Measurements from ENCODE around the gene TMEM132C. TPM values are rescaled to one million over a fixed set of nuclear protein-coding genes. Genes with fewer than 3 reads are reported as not detected.

TMEM132C gene
- total RNA-seq, 2 experiments from 2014 or later, result not detected

DNA sequence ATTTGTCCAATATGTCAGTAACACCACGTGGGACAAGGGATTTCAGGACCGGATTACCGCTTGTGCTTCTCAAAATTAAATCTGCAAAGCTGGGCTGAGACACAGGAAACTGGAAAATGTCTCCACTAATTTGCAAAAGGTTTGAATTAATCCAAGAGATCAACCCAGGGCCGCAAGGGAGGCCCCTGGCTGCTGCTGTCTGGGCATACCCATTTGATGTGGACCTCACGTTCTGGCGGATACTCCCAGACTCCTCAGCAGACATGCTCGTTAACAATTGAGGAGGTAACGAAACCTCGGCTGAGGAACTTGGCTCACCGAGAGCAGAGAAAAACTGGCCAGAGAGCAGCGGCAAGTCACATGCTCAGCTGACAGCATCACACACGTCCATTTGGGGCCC is 376.2 kb downstream of the TMEM132C start:
- CTCF ChIA-PET, result no interaction called here
- POLR2A ChIA-PET, result no interaction called here

DNA sequence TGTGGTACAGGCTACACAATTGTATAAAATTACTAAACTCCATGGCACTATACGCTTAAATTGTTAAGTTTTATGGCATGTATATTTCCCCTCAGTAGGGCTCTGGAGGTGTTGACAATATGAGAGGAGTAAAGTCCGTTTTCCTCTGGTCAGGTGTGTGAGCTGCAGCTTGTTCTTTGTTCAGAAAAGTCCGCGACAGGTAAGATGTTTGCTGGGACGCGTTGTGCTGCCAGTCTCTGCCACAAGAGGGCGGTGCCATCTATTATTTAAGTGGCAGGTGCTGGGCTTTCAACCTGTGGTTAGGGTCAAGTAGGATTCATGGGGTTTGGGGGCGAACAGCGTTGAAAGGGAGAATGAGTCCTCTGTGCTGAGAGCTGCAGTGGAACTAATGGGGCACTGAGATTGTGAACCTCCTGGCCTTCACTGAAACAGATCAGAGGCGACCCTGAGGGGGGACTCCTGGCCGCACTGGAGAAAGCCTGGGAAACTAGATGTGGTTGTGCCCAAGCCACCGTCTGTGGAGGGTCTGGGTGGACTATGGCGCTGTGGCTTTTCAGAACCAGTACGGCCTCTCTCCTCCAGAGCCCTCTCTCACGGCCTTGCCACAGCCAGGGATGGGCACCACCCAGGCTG is 377.8 kb downstream of the TMEM132C start:
- ChIA-PET CTCF (interaction anchor here (1.4 kb wide), 1 partner anchor 9 kb away, joined by 3 read pairs; no protein-coding TSS in a partner anchor), POLR2A (no interaction called here)

DNA sequence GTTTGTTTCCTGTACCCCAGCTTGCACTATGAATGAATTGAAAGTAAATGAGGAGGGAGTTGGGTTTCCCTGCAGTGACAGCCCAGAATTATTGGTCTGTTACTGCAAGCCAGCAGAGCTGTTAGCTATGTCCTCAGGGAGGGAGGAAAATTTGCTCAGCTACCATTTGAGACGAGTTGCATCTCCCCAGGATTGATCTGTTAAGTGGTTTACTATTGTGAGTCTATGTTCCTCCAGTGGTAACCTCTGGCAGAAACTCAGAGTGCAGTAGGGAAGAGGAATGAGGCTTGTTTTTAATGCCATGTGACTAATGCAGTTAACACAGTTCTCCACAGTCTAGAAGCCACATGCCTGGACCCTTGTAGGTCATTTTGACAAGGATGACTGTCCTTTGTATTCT is 382.9 kb downstream of the TMEM132C start:
- POLR2A ChIA-PET, result no interaction called here
- CTCF ChIA-PET, result no interaction called here

DNA sequence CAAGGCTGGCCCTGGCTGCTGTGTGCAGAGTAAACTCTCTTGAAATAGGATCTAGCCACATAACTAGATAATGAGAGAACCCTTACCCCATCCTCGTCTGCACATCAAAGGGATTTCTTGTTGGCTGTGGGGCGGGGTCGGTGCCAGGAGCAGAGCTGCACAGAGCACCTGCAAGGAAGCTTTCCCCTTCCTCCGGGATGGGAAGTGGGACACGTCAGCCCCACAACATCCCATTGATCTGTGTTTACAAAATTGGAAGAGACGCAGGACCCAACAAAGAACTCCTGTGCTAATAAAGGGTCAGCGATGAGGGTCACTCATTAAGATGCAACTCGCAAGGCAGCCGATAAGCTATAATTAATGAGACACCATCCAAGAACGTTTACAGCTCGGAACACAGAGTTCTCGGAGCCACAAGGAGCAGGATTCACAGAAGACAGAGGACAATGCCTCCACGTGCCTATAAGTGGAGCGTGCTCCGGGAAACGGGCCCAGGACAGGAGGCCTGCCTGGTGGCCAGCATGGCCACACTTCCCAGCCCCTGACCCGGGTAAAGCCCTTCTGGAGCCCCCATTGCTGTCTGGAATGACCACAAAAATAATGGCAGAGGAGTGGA is 385.3 kb downstream of the TMEM132C start:
- POLR2A ChIA-PET, result no interaction called here
- CTCF ChIA-PET, result no interaction called here

DNA sequence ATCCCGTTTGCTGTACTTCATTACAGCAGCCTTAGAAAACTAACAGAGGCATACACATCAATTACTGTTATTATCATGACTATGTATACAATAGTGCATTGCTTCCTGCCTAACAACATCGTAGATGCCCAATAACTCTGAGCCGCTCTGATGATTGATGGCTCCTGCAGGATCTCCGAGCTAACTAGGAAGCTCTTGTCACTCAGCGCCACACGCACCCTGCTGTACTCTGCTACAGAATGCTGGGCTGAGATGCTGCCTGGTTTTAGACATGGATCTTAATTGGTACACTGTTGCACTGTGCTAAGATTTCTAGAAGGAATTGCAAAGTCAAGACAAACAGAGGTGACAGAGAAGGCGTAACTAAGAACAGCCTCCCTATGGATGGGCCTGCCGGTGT is 387.5 kb downstream of the TMEM132C start:
- ChIA-PET POLR2A (no interaction called here), CTCF (no interaction called here)

DNA sequence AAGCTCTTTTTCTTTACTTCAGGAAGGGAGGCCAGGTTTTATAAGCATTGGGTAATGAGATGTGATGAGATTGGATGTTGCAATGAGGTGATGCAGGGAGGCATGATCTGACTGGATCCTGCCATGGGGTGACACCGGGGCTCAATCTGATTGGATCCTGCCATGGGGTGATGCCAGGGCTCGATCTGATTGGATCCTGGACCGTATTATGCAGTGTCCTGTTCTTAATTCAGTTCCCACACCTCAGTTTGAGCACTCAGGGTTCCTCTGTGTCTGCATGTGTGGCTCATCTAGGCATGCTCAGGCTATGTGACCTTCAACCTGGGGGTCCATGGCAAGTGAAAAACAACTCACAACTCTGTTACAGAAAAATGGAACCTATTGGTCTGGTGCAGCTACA is 390.4 kb downstream of the TMEM132C start:
- CTCF ChIA-PET, result no interaction called here
- POLR2A ChIA-PET, result no interaction called here

DNA sequence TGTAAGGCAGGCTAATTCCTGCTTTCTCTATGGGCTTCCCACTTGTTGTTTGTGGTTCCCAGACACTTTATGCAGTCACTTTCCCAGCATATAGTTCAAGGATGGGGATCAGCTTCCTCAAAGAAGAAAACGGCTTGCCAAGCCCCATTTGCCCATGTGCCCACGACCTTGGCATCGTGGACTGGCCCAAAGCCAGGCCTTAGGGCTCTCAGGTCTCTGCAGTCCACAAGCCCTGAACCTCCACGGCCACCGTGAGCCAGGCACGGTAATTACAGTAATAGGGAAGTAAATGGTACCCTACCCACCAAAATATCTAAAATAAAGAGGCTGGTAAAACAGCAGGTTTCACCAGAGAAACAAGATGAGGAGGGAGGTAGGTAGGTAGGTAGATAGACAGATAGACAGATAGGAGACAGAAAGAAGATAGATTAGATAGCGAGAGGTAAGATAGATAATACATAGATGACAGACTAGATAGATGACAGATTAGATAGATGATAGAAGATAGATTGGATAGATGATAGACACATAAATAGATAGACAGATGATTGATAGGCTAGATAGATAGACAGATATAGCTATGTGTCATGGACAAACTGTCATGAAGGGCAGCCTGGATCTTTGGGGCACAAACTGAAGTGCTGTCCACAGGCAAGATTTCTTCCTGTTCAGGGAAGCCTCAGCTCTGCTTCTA is 393.7 kb downstream of the TMEM132C start:
- ChIA-PET CTCF (no interaction called here), POLR2A (no interaction called here)

DNA sequence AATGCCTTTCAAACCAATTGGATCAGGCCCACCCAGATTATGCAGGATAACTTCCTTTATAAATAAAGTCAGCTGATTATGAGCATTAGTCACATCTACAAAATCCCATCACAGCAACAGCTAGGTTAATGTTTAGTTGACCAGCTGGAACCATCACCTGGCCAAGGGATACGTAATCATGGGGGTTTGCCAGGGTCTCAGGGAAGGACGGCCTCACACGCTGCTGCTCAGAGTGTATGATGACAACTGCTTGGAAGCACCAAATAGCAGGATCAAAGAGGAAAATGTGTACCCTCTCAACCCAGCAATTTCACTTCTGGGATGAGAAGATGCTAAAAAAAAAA is 394.2 kb downstream of the TMEM132C start:
- CTCF ChIA-PET, result no interaction called here
- POLR2A ChIA-PET, result no interaction called here

DNA sequence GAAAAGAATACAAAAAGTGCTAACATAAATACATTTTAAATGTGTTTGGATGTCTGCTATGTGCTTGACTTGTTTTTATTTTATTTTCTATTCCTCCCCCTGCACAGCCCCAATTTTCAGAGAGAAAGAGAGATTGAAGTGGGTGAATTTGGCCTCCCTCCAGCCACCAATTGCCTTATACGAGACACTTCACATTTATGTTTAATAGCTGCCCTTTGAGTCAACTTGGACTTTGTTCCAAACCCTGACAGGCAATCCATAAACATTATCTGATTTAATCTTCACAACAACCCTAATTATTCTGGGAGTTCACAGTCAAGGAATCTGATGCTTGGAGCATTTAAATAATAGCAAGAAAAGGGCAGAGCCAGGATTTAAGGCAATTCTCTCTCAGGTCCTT is 395.1 kb downstream of the TMEM132C start:
- ChIA-PET CTCF (no interaction called here), POLR2A (no interaction called here)

DNA sequence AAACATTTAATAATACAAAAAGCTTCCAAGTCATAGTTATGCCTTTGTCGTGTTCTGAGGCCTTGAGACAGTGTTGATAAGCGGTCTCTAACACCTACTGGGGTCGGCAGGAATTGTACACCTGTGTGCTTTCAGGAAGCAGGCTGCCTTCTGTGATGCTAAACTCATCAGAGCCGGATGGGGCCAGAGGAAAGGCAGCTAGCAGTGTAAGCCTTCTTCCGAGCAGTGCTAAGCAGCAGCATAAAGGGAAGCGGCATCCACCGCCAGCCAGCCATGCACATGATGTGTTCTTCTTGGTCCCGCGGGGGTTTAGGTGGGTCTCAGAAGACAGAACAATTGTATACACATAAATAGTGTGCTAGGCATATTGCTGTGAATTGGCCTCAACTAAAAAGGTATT is 397.5 kb downstream of the TMEM132C start:
- CTCF ChIA-PET, result no interaction called here
- POLR2A ChIA-PET, result no interaction called here

DNA sequence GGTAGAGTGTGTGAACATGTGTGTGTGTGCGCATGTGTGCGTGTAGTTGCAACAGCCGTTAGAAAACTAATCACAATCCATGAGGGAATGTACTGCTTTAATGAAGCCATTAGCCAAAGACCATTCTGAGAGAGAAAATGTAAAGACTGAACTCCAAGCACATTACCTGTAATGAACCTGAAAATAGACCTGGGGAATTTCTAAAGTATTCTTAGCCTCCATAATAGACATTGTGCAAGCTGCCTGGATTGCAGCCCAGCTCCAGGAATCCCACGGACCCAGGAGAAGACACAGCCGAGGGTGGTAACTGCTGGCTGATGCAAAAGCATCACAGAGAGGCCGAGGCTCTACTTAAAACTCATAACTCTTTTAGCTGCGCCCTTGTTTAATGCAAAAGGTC is 400.2 kb downstream of the TMEM132C start:
- POLR2A ChIA-PET, result no interaction called here
- CTCF ChIA-PET, result no interaction called here

DNA sequence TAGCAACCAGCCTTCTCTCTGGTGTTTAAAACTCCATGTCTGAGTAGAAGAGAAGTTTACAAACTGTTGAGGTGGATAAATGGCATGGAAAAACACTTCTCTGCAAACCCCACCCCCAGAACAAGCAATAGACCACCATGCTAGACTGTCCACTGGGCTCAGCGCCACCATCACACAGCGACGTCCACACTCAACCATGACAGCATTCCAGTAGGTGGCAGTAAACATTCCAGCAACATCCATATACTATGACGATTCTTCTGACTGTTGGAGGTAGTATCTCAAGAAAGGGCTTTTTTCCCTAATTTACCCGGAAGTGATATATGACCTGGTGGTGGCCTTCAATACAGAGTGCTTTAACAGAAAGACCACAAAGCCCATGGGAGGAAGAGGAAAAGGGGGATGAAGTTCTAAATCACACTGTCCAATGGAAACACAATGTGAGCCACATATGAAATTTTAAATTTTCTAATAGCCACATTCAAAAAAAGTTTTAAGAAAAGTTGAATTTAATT is 404.6 kb downstream of the TMEM132C start:
- POLR2A ChIA-PET, result no interaction called here

DNA sequence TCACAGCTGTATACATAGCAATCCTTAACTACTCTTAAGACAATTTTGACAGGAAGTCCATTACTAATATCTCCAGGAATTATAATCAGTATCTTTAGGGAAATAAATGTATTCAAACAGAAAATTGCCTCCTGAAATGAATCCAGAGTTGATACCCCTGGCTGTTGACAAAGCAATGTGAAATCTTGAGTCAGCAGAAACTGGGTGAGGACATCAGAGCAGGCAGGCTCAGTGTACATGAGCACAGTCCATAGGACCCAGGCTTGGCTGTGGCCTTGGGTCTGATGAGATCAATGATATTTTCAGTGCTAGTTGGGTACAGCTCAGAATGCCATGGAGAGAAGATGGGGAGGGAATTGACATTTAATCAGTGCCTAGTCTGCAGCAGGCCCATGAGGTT is 405.5 kb downstream of the TMEM132C start:
- POLR2A ChIA-PET, result no interaction called here

More for the DNA sequence above, 404.6 kb downstream of the TMEM132C start:
- CTCF ChIA-PET, result no interaction called here

DNA sequence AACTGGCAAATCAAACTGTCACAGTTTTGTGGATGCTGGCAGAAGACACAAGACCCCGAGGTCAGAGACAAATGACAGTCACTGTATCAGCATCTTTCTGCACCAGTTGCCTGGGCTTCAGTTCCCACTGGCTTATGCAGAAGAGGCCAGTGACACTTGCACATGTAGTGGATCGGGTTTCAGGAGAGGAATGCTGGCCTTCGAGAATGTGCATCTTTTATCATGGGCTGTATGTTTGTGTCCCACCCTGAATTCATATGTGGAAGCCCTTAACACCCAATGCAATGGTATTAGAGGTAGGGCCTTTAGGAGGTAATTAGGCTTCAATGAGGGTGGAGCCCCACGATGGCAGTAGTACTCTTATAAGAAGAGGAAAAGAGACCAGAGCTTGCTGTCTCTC is 405.9 kb downstream of the TMEM132C start:
- POLR2A ChIA-PET, result no interaction called here
- CTCF ChIA-PET, result no interaction called here

More for the DNA sequence above, 405.5 kb downstream of the TMEM132C start:
- CTCF ChIA-PET, result no interaction called here

DNA sequence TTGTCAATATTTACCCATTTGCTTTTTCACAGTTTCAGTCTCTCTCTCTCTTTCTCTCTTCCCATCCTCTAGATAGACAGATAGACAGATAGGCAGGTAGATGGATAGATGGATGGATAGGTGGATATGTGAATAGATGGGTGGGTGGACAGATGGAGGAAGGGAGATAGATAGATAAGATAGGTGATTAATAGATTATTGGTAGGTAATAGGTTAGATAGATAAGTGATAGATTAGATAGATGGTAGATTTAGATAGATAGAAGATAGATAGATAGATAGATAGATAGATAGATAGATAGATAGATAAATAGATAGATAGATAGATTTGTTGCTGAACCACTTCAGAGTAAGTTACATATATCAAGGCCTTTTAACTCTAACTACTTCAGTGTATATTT is 408.6 kb downstream of the TMEM132C start:
- ChIA-PET POLR2A (no interaction called here), CTCF (no interaction called here)

DNA sequence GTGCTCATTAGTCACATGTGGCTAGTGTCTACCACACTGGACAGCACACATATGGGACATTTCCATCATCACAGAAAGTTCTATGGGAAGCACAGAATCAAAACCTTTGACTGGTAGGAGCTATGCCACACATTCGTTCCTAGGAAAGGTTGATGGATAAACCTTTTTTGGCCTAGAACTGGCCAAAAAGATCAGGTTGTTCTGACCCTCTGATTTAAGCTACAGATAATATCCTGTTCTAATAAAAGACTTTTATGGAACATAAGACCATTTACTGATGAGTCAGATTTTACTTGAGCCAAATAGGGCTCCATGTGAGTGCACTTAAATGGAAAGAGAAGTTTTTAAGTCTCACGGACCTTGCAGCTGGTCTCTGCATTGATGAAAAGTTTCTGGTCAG is 413.6 kb downstream of the TMEM132C start:
- ChIA-PET POLR2A (no interaction called here), CTCF (no interaction called here)

DNA sequence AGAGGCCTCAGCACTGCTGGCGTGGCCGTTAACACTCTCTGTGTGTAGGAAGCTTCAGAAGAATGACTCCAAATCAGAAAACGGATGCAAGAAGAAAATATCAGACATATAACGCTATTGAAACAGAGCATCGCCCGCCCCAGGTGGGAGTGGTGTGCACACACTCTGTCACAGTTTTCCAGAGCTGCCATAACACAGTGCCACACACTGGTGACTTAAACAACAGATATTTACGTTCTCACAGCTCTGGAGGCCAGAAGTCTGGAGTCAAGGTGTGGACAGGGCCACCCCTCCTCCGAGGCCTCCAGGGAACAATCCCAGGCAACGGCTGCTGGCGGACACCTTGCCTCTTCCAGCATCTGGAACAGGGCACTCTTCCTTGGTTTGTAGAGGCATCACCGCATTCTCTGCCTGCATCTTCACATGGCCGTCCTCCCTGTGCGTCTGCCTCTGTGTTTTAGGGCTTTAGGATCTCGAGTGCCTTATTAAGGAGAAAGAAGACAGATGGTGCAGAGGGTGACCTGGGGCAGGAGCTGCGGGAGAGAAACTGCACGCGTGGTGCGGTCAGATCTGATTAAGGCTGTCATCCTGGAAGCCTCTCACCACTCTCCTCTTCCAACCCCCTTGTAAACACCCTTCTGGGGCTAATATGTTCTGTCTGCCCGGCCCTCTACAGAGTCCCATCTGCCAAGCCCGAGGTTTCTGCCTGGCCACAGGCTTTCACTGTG is 415.7 kb downstream of the TMEM132C start:
- ChIA-PET POLR2A (no interaction called here), CTCF (no interaction called here)

DNA sequence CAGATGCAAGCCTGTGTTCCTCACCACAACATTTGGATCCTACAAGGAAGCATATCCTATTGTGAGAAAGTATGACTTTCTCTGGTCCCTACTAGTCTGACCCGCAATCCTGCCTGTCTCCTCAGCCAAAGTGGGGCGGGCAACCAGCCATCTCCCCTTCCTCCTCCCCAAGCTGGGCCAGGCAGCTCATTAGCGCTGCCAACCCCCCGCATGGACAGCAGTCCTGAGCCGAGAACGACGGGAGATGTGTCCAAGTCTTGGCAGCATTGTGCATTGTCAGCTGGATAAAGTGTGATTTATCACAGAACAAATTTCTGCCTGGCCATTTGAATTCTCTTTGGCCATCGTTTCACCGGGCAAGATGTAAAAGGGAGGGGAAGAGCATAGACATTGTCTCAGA is 417.4 kb downstream of the TMEM132C start:
- CTCF ChIA-PET, result no interaction called here
- POLR2A ChIA-PET, result no interaction called here

DNA sequence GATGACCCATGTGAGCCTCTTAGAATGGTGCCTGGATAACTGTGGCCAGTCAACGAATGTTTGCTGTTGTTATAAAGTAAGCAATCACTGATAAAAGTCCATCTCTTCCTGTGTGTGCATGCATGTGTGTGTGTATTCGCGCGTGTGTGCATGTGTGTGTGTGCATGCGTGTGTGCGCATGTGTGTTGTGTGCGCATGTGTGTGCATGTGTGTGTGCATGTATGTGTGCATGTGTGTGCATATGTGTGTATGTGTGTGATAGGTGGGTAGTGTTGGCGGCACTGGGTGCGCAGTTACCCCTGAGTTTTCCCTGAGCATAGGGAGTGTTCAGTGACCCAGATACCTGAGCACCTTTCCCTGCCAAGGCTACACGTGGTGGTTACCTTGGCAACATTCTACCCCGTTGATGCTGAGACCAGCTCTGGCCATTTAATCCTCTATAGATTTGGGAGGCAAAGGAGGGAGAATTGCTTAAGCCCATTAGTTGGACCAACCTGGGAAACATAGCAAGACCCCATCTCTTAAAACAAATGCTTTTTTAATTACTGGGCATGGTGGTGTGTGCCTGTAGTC is 419.0 kb downstream of the TMEM132C start:
- ChIA-PET CTCF (no interaction called here), POLR2A (no interaction called here)

DNA sequence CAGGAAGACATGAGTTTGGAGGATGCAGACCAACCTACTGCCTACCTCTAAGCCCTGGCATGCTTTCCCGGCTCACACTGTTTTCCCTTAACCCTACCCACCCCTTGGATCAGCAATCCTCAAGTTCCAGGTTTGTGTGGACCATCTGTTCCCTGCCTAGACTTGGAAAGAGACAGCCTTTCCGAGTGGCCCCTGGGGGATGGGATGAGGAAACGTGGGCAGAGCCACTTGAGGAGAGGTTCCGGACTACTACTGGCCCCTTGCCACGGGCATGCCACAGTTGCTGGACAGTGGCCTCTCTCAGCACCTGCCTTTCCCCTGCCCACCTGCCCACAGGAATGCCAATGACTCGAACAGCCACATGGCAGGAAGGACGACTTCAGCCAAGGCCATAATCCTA is 420.9 kb downstream of the TMEM132C start:
- ChIA-PET CTCF (no interaction called here), POLR2A (no interaction called here)

DNA sequence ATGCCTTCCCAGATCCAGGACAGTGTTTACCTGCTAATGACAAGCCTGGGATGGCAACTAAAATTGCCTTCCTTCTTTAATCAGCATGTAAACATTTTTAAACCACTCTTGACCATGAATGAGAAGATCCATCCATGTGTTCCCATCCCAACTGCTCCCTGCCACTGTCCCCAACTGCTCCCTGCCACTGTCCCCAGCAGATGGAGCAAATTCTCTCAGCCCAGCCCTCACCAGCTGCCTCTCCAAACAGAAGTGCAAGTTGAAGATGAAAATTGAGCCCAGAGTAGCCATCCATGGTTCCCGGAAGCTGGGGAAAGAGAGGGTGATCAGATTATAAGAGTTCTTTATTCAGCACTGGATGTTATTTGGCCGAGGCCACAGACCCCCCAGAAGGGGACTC is 423.7 kb downstream of the TMEM132C start:
- ChIA-PET POLR2A (no interaction called here), CTCF (no interaction called here)

Data from activated CD8-positive, alpha-beta memory T cell treated with anti-CD3 and anti-CD28 coated beads for 36 hours (primary cell).